Right atrium auricular region (tissue), 2 donors: ENCODE results near the gene PPP1R27. TPM values are rescaled to one million over a fixed set of nuclear protein-coding genes. Genes with fewer than 3 reads are reported as not detected.
A peak's percentile ranks its signal among the peaks of the same experiment; 100 is the strongest.

Source experiments
- DNase-seq: peaks from one replicate; pipeline ENCODE4 v3.0.0-alpha.2; 2019; ENCODE audit warnings: low spot score
- H3K27ac ChIP-seq, 2 donors: fragments of 200-600 bp; sonication (generic); 1 replicate in 1 of 2; 2 replicates in 1 of 2; pipeline ENCODE4 v1.5.1; 2016 to 2019
- H3K27me3 ChIP-seq, 2 donors: fragments of 200-600 bp; sonication (generic); one replicate each; pipeline versions ENCODE4 v1.5.1 to v1.6.0; 2017 to 2019
- H3K36me3 ChIP-seq: fragments of 200-600 bp; sonication (generic); one replicate; pipeline ENCODE4 v1.5.1; 2016
- H3K4me1 ChIP-seq, 2 donors: fragments of 200-600 bp; sonication (generic); one replicate each; pipeline versions ENCODE4 v1.5.1 to v1.6.0; 2017 to 2019
- H3K4me3 ChIP-seq, 2 donors: fragments of 200-600 bp; sonication (generic); 1 replicate in 1 of 2; 2 replicates in 1 of 2; pipeline ENCODE4 v1.5.1; 2017 to 2019; ENCODE audit warnings: mild to moderate bottlenecking in 1 of 2, moderate library complexity in 1 of 2
- H3K9me3 ChIP-seq, 2 donors: fragments of 200-600 bp; sonication (generic); one replicate each; pipeline ENCODE4 v1.5.1; 2019
- total RNA-seq, 2 donors: library from RNA; depleted of rRNA; stranded (reverse); fragments of >200 nt; gene quantifications; one replicate each; pipeline ENCODE4 v1.1.0, GENCODE V29; 2016
- TF ChIP-seq, protein P1 (sequence below), 2 donors: fragments of 200-600 bp; sonication (generic); IDR thresholded peaks; one replicate each; pipeline ENCODE4 v1.5.1; 2019; ENCODE audit warnings: antibody characterized with exemption in 2 of 2

PPP1R27 gene
- total RNA-seq, 2 donors from 2014 or later: not detected

DNA sequence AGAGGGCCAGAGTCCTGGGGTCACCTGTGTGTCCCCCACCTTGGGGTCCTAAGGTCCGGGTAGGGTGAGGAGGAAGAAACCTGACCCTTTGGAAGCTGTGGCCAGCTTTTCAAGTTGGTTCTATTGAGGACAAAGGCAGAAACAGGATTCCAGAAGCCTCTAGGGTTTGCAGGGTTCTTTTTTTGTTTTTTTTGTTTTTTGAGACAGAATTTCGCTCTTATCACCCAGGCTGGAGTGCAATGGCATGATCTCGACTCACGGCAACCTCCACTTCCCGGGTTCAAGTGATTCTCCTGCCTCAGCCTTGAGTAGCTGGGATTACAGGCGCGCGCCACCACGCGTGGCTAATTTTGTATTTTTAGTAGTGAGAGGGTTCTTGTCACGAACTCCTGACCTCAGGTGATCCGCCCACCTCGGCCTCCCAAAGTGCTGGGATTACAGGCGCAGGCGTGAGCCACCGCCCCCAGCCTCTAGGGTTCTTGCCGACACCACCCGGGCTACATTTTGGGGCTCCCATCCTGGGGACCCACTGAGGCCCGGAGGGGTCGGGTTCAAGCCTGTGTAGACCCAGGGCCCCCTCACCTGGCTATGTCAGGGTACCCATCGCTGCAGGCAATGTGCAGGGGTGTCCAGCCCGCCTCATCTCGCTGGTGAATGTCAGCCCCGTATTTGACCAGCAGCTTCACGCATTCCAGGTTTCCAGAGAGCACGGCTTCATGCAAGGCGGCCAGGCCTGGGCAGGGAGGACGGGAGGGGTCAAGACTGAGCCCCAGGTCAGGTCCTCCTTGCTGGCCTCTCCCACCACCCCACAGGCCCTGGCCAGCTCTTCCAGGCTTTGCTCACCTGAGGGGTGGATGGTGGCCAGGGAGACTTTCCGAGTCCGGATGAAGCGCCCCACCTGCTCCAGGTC, 674 bp downstream of the PPP1R27 start:
- Histone ChIP-seq H3K9me3 (no peaks in the 10 kb centered on the region), H3K36me3 (no peaks in the 10 kb centered on the region)

GRCh38 chr17:81833160-81833920, 1.5 kb downstream of the PPP1R27 start, which contains the start of gene MCRIP1:
MCRIP1 (minus strand) TSS chr17:81833291; CDS start chr17:81824506, 8,785 bp downstream.
- no peaks in the 10 kb centered on the region for H3K27me3 ChIP-seq
- H3K4me1 ChIP-seq: peaks cover 0 to 25% of the 10 kb centered on the region in 2 donors
- no peaks in the 10 kb centered on the region for H3K9me3 ChIP-seq
- H3K36me3 ChIP-seq: no peaks in the 10 kb centered on the region
- peak within 1 kb of the TSS; percentile 94 to 97 for H3K27ac ChIP-seq
- DNase-seq: peak; percentile 93
- TF ChIP-seq, protein P1, sequence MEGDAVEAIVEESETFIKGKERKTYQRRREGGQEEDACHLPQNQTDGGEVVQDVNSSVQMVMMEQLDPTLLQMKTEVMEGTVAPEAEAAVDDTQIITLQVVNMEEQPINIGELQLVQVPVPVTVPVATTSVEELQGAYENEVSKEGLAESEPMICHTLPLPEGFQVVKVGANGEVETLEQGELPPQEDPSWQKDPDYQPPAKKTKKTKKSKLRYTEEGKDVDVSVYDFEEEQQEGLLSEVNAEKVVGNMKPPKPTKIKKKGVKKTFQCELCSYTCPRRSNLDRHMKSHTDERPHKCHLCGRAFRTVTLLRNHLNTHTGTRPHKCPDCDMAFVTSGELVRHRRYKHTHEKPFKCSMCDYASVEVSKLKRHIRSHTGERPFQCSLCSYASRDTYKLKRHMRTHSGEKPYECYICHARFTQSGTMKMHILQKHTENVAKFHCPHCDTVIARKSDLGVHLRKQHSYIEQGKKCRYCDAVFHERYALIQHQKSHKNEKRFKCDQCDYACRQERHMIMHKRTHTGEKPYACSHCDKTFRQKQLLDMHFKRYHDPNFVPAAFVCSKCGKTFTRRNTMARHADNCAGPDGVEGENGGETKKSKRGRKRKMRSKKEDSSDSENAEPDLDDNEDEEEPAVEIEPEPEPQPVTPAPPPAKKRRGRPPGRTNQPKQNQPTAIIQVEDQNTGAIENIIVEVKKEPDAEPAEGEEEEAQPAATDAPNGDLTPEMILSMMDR (IDR thresholded peaks at IDR 0.05): no peak
- H3K4me3 ChIP-seq: peak within 1 kb of the TSS; percentile 72 to 87

More for the DNA sequence above, 674 bp downstream of the PPP1R27 start:
- TF ChIP-seq, protein P1 (IDR thresholded peaks at IDR 0.05): no peak
- peak overlapping the region; percentile 71 to 87 for H3K4me3 ChIP-seq
- H3K4me1 ChIP-seq: peaks cover 0 to 25% of the 10 kb centered on the region in 2 donors
- H3K27ac ChIP-seq: peak overlapping the region; percentile 94 to 97
- DNase-seq: no peak
- no peaks in the 10 kb centered on the region for H3K27me3 ChIP-seq

- Histone ChIP-seq H3K27ac (peak overlapping the region; percentile 91), H3K4me3 (peak overlapping the region; percentile 72 to 87), H3K9me3 (no peaks in the 10 kb centered on the region), H3K4me1 (peaks cover 0 to 25% of the 10 kb centered on the region in 2 donors), H3K27me3 (no peaks in the 10 kb centered on the region), H3K36me3 (no peaks in the 10 kb centered on the region)
- no peak for DNase-seq
- TF ChIP-seq, protein P1 (IDR thresholded peaks at IDR 0.05): no peak
Observed at GRCh38 chr17:81832608-81833159, 2.2 kb downstream of the PPP1R27 start.

DNA sequence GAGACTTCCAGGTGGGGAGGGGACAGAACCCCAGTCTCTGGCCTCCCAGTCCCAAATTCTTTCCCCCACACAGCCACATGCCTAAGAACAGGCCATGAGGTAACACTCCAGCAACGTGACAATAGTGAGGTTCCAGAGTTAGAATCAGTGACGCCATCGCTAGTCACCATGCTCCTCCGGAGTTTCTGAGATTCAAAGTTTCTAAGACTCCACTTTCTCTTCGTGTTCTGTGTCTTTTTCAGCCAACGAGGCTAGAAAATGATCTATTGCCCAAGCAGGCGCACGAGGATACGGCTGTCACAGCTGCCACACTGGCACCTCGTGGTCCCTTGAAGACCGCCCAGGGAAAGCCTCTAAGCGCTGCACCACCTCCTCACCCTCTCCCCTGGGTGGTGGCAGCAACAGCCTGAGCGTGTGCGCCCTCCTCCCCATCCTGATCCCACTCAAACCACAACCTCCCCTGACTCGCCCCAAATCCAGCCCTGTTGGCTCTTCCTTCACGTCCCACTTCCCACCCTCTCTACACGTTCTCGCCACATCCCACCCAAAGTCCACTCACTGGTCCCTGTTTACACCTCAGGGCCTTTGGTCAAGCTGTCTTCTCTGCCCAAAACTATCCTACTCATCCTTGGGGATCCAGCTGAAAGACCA, 2.8 kb downstream of the PPP1R27 start:
- DNase-seq: no peak
- H3K4me3 ChIP-seq: peak overlapping the region; percentile 72 to 87
- peaks cover 0 to 25% of the 10 kb centered on the region in 2 donors for H3K4me1 ChIP-seq
- H3K27me3 ChIP-seq: no peaks in the 10 kb centered on the region
- H3K36me3 ChIP-seq: no peaks in the 10 kb centered on the region
- H3K27ac ChIP-seq: peak overlapping the region; percentile 91
- H3K9me3 ChIP-seq: no peaks in the 10 kb centered on the region
- TF ChIP-seq, protein P1 (IDR thresholded peaks at IDR 0.05): no peak

DNA sequence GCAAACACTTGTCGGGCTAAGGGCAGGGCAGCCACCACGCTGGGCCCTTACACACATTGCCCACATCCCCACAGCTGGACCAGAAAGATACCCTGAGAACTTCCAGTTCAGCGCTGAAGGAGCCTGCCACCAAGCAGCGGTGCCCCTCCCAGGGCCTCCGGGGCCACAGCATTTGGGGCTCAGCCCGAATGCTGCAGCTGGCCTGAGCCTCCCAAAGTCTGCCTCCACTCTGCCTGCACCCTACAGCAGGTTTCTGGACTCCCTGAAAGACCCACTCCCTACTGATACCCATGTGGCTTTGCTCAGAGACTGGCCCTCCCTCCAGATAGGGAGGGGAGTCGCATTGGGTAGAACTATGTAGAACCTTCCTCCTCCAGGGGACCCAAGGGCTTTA, 3.3 kb downstream of the PPP1R27 start:
- no peak overlapping the region for H3K4me3 ChIP-seq
- no peaks in the 10 kb centered on the region for H3K27me3 ChIP-seq
- TF ChIP-seq, protein P1 (IDR thresholded peaks at IDR 0.05): no peak
- no peak for DNase-seq
- H3K4me1 ChIP-seq: peaks cover 0 to 25% of the 10 kb centered on the region in 2 donors
- no peaks in the 10 kb centered on the region for H3K9me3 ChIP-seq
- H3K27ac ChIP-seq: peak overlapping the region; percentile 91
- H3K36me3 ChIP-seq: no peaks in the 10 kb centered on the region
